HG02970 (cell line): ENCODE data around the gene TMPRSS3.

Experiments used
- ATAC-seq: cut with Tn5 transposase; IDR thresholded peaks from one replicate; pipeline ENCODE4 v1.9.1; 2021; ENCODE audit warnings: mild to moderate bottlenecking, moderate library complexity, moderate number of reproducible peaks; ENCODE audit not compliant: unreplicated experiment, low FRiP score

The TMPRSS3 gene

GRCh38 chr21:42429021-42429420, 33.2 kb upstream of the TMPRSS3 start:
- no peak for ATAC-seq

DNA sequence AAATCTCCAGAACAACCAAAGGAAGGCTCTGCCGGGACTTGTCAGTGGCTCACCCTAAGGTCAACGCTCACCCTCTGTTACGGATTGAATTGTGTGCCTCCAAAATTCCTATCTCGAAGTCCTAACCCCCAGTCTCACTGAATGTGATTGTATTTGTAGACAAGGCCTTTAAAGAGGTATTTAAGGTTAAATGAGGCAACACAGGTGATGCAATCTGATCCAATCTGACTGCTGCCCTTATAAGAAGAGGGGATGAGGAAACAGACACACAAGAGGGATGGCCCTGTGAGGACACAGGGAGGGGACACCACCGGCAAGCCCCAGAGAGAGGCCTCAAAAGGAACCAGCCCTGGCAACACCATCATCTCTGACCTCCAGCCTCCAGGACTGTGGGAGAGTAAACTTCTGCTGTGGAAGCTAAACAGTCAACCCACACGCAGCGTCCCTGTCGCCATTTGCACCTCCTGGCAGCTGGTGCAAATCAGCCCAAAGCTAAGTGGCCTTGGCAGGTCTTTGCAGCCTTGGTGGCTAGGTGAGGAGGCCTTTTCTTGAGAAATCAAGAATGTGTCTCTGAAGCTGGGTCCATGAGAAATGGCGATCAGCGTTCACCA, 32.1 kb upstream of the TMPRSS3 start:
- ATAC-seq, result no peak

DNA sequence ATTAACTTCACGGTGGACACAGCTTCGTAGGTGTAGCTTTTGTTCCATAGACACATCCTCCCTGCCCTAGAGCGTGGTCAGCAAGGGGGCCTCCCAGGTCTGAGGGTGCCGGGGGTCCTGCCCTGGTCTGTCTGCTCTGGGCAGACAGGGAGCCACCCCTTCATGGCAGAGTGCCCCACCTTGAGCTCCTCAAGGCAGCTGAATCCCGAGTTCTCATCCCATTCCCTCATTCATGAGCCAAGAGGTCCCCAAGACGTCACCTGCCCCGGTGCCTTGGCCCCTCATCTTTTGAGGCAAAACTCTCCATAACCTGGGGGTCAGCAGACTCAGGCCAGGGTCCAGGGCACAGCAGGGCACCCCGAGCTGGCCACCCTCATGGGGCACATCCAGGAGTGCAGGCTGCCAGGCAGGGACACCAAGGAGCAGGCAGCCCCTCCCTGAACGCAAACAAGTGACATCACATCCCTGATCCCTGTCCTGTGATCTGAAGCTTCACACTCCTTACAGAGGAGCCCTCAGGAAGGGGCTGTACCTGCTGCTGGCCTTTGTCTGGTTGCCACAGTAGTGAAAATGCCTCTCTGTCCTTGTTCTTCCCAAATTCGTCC, 31.1 kb upstream of the TMPRSS3 start:
- no peak for ATAC-seq

DNA sequence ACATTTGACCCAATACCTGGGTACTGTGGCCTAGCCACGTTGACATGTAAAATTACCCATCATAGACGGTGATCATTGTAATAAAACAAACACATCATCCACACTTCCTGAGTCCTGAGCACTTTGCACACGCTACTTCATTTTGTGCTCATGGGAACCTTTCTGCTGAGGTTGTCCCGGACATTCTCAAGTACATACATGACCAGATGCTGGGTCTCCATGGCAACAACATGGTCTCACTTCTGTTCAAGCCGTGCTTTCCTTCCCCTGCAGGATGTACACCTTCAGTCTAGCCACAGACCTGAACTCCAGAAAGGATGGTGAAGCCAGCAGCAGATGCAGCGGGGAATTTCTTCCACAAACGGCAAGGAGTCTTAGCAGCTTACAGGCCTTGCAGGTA, 30.6 kb upstream of the TMPRSS3 start:
- ATAC-seq, result no peak

- ATAC-seq, result no peak
Observed at GRCh38 chr21:42425591-42425990, 29.7 kb upstream of the TMPRSS3 start.

GRCh38 chr21:42424914-42425541, 29.2 kb upstream of the TMPRSS3 start:
- no peak for ATAC-seq

GRCh38 chr21:42423685-42424084, 27.8 kb upstream of the TMPRSS3 start:
- ATAC-seq, result no peak

GRCh38 chr21:42423197-42423675, 27.4 kb upstream of the TMPRSS3 start:
- no peak for ATAC-seq

DNA sequence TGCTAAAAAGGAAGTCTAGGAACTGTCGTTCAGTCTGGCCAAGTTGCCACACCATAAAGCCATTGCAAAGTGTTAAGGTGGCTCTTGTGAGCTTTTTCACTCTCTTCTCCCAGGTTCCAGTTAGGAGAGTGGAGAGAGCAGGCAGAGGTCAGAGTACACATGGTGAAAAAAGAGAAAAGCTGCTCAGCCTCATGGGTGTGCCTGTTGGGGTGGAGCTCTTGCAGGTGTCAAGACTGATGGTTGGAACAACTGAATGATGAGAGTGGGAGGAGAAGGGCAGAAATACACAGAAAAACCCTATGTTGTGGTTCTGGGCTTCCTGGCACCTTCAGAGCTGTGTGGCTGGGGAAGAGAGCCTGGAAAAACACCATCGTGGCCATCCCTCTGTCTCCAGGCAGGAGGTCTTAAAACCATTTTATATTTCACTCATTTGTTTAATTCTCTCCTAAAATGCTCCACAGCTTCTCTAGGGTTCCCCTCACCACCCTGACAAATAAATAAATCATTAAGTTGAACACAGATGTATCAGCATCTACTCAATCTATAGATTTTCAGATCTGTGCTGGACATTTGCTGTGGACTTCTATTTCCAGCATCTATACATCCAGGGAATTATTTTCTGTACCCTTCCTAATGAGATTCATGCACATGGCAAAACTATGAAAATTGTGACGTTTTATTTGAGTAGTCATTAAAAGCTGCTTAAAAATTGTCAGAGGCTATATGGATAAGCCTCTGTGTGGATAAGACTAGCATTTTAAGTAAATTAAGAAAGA, 25.4 kb upstream of the TMPRSS3 start:
- ATAC-seq, result no peak

DNA sequence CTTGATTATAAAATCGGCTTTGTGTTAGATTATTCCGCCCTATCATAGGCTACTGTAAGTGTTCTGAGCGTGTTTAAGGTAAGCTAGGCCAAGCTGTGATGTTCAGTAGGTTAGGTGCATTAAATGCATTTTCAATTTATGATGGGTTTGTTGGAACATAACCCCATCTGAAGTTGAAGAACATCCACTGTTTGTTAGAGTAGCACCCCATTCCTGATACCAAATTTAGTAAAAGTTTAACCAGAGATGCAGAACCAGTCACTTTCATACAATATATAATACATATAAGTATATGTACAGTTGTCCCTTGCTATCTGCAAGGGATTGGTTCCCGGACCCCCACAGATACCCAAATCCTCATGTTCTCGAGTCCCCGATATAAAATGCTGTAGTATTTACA, 24.0 kb upstream of the TMPRSS3 start:
- ATAC-seq, result no peak

DNA sequence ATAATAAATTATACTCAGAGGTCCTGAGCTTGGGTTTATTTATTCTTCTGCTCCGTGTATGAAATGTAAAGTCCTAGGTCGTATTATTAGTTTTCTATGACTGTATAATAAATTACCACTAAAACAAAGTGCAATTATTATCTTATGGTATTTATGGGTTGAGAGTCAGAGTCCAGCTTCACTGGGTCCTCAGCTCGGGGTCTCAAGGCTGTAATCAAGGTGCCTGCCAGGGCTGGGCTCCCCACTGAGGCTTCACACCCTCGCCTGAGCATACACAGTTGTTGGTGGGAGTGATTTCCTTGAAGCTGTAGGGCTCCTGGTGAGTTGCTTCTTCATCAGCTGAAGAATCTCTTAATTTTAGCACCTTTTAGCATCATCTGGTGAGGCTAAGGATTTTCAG, 23.0 kb upstream of the TMPRSS3 start:
- ATAC-seq, result no peak

GRCh38 chr21:42417533-42417932, 21.7 kb upstream of the TMPRSS3 start:
- no peak for ATAC-seq

GRCh38 chr21:42414928-42415769, 19.3 kb upstream of the TMPRSS3 start:
- ATAC-seq, result peak; percentile 75

- ATAC-seq, result no peak
Observed at GRCh38 chr21:42414553-42414927, 18.7 kb upstream of the TMPRSS3 start.

- no peak for ATAC-seq
Observed at GRCh38 chr21:42414066-42414465, 18.2 kb upstream of the TMPRSS3 start.

DNA sequence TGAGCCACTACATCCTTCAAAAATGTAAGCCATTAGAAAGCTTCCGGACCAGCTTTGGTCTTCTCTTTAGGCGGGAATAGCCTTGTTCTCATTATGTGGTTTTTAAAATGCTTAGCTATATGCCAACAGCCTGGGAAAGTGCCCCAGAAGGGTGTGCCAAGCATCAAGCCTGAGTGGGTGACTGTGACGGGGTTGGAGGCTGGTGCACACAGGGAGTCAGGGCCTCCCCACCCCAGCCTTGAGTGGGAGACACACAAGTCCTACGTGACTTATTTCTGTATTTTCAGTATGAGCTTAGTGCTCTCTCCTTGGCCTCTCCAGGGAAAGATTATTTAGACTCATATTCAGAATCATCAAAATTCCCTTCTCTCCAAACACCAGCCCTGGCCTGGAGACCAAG, 17.6 kb upstream of the TMPRSS3 start:
- ATAC-seq, result no peak

DNA sequence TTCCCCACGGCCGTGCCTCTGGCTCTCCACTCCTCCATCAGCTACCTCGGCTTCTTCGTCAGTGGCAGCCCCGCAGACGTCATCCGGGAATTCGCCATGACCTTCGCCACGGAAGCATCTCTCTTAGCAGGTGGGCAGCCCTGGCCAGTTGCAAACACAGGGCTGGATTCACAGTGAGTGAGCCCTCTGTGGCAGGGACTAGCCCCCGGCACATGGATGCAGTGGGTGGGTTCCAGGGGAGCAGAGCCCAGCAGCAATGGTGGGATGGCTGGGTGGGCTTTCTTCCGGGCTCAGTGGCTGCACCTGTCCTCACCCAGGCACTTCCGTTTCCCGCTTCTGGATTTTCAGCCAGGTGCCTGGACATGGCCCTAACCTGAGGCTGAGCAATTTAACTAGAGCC, 17.2 kb upstream of the TMPRSS3 start:
- no peak for ATAC-seq

DNA sequence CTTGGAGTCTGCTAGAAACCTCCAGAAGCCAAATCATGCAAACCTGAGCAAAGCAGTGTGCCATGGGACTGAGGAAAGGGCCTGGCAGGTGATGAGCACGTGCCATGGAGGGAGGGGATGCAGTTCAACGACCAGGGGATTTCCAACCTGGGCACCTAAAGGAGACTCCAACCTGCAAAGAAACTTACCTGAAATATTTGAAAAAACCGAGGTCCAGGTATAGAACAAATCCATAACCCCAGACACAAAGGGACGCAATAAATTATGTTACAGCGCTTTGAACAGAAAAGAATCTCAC, 16.7 kb upstream of the TMPRSS3 start:
- ATAC-seq, result no peak

DNA sequence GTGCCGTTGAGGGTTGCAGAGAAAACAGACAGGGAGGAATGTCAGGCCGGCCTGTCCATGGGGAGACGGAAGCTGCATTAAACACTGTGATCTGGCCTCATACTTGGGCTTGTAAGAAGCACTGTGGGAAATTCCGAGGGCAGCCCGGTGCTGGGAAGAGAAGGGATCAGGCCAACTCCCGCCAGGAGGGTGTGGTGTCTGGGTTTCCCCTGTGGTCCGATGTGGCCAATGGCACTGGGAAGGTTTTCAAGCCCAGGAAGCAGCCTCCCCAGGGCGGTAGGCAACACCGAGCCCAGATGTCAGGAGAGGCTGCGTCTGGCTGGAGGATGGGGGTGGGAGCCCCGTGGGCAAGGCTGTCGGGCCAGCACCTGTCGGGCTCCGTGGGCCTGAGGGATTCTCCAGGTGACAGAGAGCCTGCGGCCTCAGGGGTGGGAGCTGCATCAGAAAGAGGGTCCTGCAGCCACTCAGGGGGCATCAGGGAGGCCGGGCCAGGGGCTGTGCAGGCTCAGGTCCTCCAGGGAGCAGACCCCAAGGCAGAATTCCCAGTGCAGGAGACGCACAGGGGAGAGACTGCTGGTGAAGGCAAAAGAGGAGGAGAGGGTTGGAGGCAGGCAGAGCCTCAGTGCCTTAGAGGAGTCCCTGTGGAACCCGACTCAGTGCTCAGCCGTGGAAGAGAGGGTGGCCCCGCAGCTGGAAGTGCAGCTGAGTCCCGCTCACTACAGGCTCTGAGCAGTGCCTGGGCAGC, 16.2 kb upstream of the TMPRSS3 start:
- ATAC-seq, result no peak
